Measurements from ENCODE around the gene NDUFS6. TPM values are rescaled to one million over a fixed set of nuclear protein-coding genes. Genes with fewer than 3 reads are reported as not detected.

Gene NDUFS6
- total RNA-seq, 2 donors from 2014 or later = 12.5 to 41.9 TPM

- intact Hi-C loops (cut with DNase I) = no loop called here
Observed at GRCh38 chr5:1831257-1831656, 30.1 kb downstream of the NDUFS6 start.

GRCh38 chr5:1831677-1832313 is 30.6 kb downstream of the NDUFS6 start:
- no peaks in the 10 kb centered on the region for H3K27me3 ChIP-seq
- intact Hi-C loops (cut with DNase I) = no loop called here
- H3K27ac ChIP-seq = no peak overlapping the region
- H3K4me1 ChIP-seq = no peaks in the 10 kb centered on the region
- no peak overlapping the region for H3K4me3 ChIP-seq
- 49 to 61% methylated on average over 5 to 14 of the region's 14 CpGs for WGBS, 2 donors
- ATAC-seq (no peak), DNase-seq (no peak)
- TF ChIP-seq POLR2A (IDR thresholded peaks at IDR 0.05) = no peak
- no peak for TF ChIP-seq CTCF (IDR thresholded peaks at IDR 0.05)
- no peaks in the 10 kb centered on the region for H3K36me3 ChIP-seq (replicated peaks in 1 of 2; ENCODE audit: insufficient read depth in 1 of 2, low read depth in 2 of 2)
- no peaks in the 10 kb centered on the region for H3K9me3 ChIP-seq

More at GRCh38 chr5:1831257-1831656, 30.1 kb downstream of the NDUFS6 start:
- ATAC-seq (no peak), DNase-seq (no peak)
- TF ChIP-seq POLR2A (IDR thresholded peaks at IDR 0.05) = no peak
- no peak for TF ChIP-seq CTCF (IDR thresholded peaks at IDR 0.05)
- Histone ChIP-seq H3K9me3 (no peaks in the 10 kb centered on the region), H3K4me1 (no peaks in the 10 kb centered on the region), H3K36me3 (replicated peaks in 1 of 2; ENCODE audit: insufficient read depth in 1 of 2, low read depth in 2 of 2) (no peaks in the 10 kb centered on the region), H3K27ac (no peak overlapping the region), H3K27me3 (no peaks in the 10 kb centered on the region), H3K4me3 (no peak overlapping the region)
- 79 to 84% methylated on average over 11 of the region's 11 CpGs for WGBS, 2 donors

- no peaks in the 10 kb centered on the region for H3K36me3 ChIP-seq (replicated peaks in 1 of 2; ENCODE audit: insufficient read depth in 1 of 2, low read depth in 2 of 2)
- no peak overlapping the region for H3K4me3 ChIP-seq
- no peaks in the 10 kb centered on the region for H3K4me1 ChIP-seq
- H3K27ac ChIP-seq = no peak overlapping the region
- H3K9me3 ChIP-seq = no peaks in the 10 kb centered on the region
- ATAC-seq (no peak), DNase-seq (no peak)
- intact Hi-C loops (cut with DNase I) = no loop called here
- TF ChIP-seq POLR2A (IDR thresholded peaks at IDR 0.05) (no peak), CTCF (IDR thresholded peaks at IDR 0.05) (no peak)
- 58 to 77% methylated on average over 17 to 28 of the region's 28 CpGs for WGBS, 2 donors
- H3K27me3 ChIP-seq = no peaks in the 10 kb centered on the region
Observed at GRCh38 chr5:1832511-1833250, 31.5 kb downstream of the NDUFS6 start.

- intact Hi-C loops (cut with DNase I) = no loop called here
- DNase-seq = no peak
- ATAC-seq = no peak
- Histone ChIP-seq H3K9me3 (no peaks in the 10 kb centered on the region), H3K27ac (no peak overlapping the region), H3K4me1 (no peaks in the 10 kb centered on the region), H3K4me3 (no peak overlapping the region), H3K27me3 (no peaks in the 10 kb centered on the region), H3K36me3 (replicated peaks in 1 of 2; ENCODE audit: insufficient read depth in 1 of 2, low read depth in 2 of 2) (no peaks in the 10 kb centered on the region)
- 73 to 74% methylated on average over 6 to 15 of the region's 16 CpGs for WGBS, 2 donors
- TF ChIP-seq POLR2A (IDR thresholded peaks at IDR 0.05) (no peak), CTCF (IDR thresholded peaks at IDR 0.05) (no peak)
Observed at GRCh38 chr5:1833264-1834021, 32.2 kb downstream of the NDUFS6 start.

Measured in body of pancreas (tissue), 4 donors.